Stimulated activated CD8-positive, alpha-beta memory T cell treated with anti-CD3 and anti-CD28 coated beads, Interleukin-7, amount 100 ng/mL, for 24 hours (primary cell): ENCODE results near the gene EMX2.
"Not testable (repeated sequence)": the region's sequence is repeated elsewhere in the genome, so short reads cannot be mapped to it uniquely, and the experiment has no call there.

Experiments used
- DNase-seq: peaks from one replicate; pipeline ENCODE4 v3.0.0-alpha.2; 2020; ENCODE audit warnings: low read depth

Gene EMX2

GRCh38 chr10:117560942-117561341 is 18.4 kb downstream of the EMX2 start:
- no peak for DNase-seq

- DNase-seq: no peak
Measured at GRCh38 chr10:117562220-117562619, 19.7 kb downstream of the EMX2 start.

DNA sequence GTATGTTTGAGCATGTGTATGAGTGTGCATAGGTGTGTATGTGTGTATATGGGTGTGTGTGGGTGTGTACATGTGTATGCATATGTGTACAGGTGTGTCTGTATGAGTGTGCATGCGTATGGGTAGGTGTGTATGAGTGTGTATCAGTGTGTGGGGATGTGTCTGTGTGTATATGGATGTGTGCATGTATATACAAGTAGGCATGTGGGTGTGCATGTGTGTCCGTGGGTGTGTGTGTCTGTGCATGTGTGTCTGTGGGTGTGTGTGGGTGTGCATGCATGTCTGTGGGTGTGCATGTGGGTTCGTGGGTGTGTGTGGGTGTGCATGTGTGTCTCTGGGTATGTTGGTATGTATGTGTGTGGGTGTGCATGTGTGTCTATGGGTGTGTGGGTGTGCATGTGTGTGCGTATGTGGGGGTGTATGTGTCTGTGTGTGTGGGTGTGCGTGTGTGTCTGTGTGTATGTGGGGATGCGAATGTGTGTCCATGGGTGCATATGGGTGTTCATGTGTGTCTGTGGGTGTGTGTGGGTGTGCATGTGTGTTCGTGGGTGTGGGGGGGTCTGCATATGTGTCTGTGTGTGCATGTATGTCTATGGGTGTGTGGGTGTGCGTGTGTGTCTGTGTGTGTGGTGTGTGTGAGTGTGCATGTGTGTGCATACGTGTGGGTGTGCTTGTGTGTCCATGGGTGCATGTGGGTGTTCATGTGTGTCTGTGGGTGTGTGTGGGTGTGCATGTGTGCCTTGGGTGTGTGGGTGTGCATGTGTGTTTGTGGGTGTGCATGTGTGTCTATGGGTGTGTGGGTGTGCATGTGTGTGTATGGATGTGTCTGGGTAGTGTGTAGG is 20.6 kb downstream of the EMX2 start:
- no peak for DNase-seq

- no peak for DNase-seq
Measured at GRCh38 chr10:117563780-117564179, 21.2 kb downstream of the EMX2 start.

DNA sequence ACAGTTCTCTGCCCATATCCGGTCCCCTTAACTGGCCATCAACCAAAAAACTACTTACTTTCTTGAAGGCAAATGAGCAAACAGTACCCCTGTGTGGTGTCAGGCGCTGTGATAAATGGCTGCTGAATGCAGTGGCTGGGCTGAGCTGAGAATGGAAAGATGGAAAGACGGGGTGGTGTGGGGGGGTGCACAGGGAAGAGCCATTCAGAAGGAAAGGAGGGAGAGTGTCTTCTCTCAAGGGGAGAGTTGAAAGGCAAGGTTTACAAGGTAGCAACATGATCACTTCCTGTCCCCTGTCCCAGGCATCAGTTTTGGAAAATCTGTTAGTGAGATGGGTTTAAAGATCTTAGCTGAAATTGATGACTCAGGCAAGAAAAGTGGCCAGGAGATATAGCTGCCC is 22.5 kb downstream of the EMX2 start:
- DNase-seq: no peak

DNA sequence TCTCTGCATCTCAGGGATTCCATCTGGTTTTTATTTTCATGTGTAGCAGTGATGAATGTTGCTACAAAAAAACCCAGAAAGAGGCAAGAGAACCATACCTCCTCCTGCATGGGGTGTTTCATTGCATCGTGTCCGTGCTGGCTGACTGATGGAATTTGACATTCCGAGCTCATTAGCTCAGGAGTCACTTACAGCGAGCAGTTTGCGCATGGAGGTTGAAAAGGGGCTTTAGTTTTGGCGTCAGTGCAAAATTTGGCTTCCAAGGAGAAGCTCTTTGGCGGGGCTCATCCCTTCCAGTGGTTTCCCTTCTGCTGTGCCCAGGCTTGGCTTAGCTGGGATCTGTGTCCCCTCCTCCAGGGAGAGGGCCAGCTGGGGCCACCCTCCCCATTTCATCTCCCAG is 25.8 kb downstream of the EMX2 start:
- no peak for DNase-seq

DNA sequence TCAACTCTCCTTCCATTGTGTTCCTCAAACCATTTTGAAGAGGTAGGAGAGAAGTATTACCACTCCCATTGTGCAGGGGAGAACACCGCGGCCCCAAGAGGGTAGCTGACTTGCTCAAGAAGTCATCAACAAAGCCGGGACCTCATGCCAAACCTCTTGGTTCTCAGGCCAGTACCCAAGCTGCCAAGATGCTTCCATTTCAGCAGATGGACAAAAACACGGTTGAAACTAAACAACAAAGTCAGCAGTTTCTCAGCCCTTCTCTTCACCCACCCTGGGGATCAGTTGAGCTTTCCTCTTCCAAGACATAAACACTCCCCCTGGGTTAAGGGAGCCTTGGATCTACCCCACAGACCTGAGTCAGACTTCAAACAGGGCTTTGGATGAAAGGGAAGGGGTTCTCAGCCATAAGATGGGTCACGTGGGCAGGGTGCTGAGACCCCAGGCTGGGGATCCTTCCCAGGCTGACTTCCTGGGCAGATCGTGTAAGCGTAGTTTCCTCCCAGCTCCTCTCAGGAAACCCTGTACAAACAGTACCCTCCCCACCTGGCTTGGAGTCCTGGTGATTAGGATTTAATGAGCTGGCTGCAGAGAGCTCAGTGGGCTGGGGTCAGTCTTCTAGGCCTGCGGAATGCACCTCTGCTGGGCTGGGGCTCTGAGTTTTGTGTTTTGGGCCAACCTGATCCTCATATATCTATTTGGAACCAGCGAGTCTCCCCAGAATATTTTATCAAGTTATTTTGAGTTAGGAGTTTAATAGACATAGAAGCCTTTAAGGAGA is 27.3 kb downstream of the EMX2 start:
- DNase-seq: no peak

GRCh38 chr10:117570880-117571279 is 28.3 kb downstream of the EMX2 start:
- no peak for DNase-seq

GRCh38 chr10:117574498-117575146 is 32.1 kb downstream of the EMX2 start:
- DNase-seq: no peak

- no peak for DNase-seq
Measured at GRCh38 chr10:117578490-117578889, 35.9 kb downstream of the EMX2 start.

- DNase-seq: no peak
Measured at GRCh38 chr10:117578999-117579590, 36.5 kb downstream of the EMX2 start.

DNA sequence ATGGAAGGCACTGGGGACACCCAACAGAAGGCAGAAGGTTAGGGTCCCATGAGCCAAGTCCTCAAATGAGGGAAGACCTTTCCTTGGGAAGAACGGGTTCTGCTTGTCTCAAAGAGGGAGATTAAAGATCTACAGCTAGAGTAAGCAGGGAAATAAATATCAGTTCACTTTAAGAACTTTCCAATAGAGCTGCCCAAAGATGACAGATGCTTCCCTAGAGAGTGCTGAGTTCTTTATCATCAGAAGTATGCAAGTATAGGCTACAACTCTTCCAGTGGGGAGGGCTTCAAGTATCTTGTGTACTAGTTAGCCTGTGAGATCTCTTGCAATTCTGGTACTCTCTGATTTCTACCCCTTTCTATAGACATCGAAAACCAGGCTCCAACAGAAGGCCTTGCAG is 39.4 kb downstream of the EMX2 start:
- DNase-seq: no peak

DNA sequence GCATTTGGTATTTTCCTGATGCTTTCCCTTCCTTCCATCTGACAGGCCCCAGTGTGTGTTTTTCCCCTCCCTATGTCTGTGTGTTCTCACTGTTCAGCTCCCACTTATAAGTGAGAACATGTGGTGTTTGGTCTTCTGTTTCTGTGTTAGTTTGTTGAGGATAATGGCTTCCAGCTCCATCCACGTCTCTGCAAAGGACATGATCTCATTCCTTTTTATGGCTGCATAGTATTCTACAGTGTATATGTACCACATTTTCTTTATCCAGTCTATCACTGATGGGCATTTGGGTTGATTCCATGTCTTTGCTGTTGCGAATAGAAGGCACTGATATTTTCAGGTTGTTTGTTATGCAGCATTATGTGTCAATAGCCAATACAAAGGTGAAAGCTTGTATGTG is 42.3 kb downstream of the EMX2 start:
- not testable (repeated sequence) for DNase-seq

- DNase-seq: no peak
Measured at GRCh38 chr10:117587036-117587435, 44.5 kb downstream of the EMX2 start.

DNA sequence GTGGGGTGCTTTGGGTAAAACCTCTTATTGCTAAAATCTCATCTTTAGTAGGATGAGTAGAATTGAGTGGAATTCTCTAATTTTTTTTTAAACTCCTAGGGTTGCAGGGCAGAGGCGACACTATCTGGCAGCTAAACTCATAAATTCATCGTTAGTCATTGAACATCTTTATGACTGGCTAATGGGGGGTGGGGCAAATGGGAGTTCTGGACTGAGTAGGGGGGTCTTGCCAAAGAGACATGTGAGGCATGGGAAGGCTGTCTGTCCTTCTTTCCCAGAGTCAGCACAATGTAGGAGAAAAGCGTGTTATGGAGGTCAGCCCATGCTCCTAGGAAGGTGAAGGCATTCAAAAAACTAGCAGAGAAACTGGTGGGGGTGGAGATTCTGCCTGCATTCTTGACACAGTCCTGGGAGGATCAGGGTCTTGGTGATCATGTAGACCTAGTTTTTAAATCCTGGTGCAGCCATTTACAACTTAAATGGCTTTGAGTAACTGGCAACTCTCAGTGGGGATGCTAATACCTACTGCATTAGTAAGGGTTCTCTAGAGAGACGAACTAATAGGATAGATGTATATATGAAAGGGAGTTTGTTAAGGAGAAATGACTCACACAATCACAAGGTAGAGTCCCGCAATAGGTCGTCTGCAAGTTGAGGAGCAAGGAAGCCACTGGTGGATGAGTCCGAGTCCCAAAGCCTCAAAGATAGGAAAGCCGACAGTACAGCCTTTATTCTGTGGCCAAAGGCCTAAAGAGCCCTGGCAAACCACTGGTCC is 47.7 kb downstream of the EMX2 start:
- no peak for DNase-seq

DNA sequence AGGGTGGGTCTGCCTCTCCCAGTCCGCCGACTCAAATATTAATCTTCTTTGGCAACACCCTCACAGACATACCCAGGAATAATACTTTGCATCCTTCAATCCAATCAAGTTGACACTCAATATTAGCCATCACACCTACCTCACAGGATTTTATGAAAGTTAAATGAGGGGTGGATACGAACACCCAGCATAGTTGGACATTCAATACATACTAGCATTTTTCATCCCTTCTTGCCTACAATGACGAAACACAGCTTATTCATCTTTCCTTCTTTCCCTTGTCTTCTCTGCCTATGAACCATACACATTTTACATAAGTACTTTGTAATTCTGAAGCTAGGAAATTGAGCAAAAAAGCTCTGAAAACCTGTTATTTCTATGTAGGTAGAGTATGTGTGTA is 48.5 kb downstream of the EMX2 start:
- no peak for DNase-seq

- no peak for DNase-seq
Measured at GRCh38 chr10:117594722-117595121, 52.2 kb downstream of the EMX2 start.

GRCh38 chr10:117596706-117597105 is 54.2 kb downstream of the EMX2 start:
- DNase-seq: no peak

DNA sequence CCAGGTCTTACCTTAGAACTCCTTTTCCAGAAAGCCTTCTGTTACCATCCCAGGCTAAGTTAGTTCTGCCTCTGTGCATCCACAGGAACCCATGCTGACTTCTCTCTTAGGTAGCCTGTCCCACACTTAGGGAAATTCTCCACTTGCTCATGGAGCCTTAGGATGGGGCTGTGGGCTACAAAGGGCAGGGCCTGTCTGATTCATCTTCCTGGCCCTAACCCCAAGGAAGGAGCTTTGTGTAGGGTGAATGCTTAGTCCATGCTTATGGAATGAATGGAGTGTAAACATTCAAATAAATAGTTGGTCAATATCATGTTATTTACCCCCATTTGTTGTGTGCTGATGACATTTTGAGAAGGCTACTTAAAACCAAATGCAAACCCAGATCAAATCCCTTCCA is 54.7 kb downstream of the EMX2 start:
- no peak for DNase-seq
